Lung (tissue), 12 donors: Measurements from ENCODE around the gene IGF2. TPM values are rescaled to one million over a fixed set of nuclear protein-coding genes. Genes with fewer than 3 reads are reported as not detected.

ENCODE experiments used
- ATAC-seq: fragments of 200-7000 bp; cut with Tn5 transposase; one replicate; pipeline ENCODE4 v1.9.1; 2020; ENCODE audit warnings: moderate number of reproducible peaks; ENCODE audit not compliant: insufficient read depth, low FRiP score
- DNase-seq, 3 donors: peaks; one replicate each; pipeline ENCODE4 v3.0.0-alpha.2; 2013 to 2017
- H3K27ac ChIP-seq, 2 donors: one replicate each; pipeline ENCODE4 v1.5.1; 2013; ENCODE audit warnings: mild to moderate bottlenecking in 2 of 2, moderate library complexity in 2 of 2, control low read depth in 1 of 2, inconsistent platforms in 1 of 2, low read depth in 1 of 2, low read length in 1 of 2
- H3K27me3 ChIP-seq, 3 donors: one replicate each; pipeline ENCODE4 v1.5.1; 2013; ENCODE audit warnings: low read length in 2 of 3; ENCODE audit not compliant: control insufficient read depth in 3 of 3, insufficient read depth in 3 of 3
- H3K36me3 ChIP-seq, 4 donors: one replicate each; pipeline ENCODE4 v1.5.1; 2013; ENCODE audit warnings: low read length in 4 of 4, mild to moderate bottlenecking in 1 of 4, moderate library complexity in 1 of 4; ENCODE audit not compliant: control insufficient read depth in 4 of 4, insufficient read depth in 4 of 4
- H3K4me1 ChIP-seq, 5 donors: one replicate each; pipeline ENCODE4 v1.5.1; 2013; ENCODE audit warnings: low read length in 5 of 5, mild to moderate bottlenecking in 2 of 5, moderate library complexity in 1 of 5; ENCODE audit not compliant: control insufficient read depth in 5 of 5, insufficient read depth in 5 of 5
- H3K4me3 ChIP-seq: one replicate; pipeline ENCODE4 v1.5.1; 2013; ENCODE audit warnings: mild to moderate bottlenecking, control low read depth, moderate library complexity
- H3K9ac ChIP-seq, 2 donors: one replicate each; pipeline ENCODE4 v1.5.1; 2013; ENCODE audit warnings: low read length in 2 of 2, control low read depth in 1 of 2; ENCODE audit not compliant: insufficient read depth in 1 of 2
- H3K9me3 ChIP-seq, 4 donors: one replicate each; pipeline ENCODE4 v1.5.1; 2013; ENCODE audit warnings: low read length in 3 of 4, mild to moderate bottlenecking in 1 of 4, moderate library complexity in 1 of 4; ENCODE audit not compliant: control insufficient read depth in 4 of 4, insufficient read depth in 3 of 4
- CTCF ChIP-seq: IDR thresholded peaks from 2 replicates; pipeline ENCODE4 v1.5.1; 2012; ENCODE audit warnings: mild to moderate bottlenecking; ENCODE audit errors: control extremely low read depth, extremely low read depth
- WGBS, 2 donors: extraction: QIAGEN DNeasy Blood & Tissue Kit; methylation state at CpG; one replicate each; pipeline ENCODE4 v1.1.7; 2013; 5-methylcytosine and 5-hydroxymethylcytosine counted together
- polyA plus RNA-seq, 2 donors: library from polyadenylated mRNA; stranded (reverse); fragments of 200-250 nt; gene quantifications; one replicate each; pipeline ENCODE4 v1.2.1, GENCODE V29; 2013
- total RNA-seq, 2 donors: library from RNA; depleted of rRNA in 1 of 2; stranded (reverse); fragments of >200 nt in 1 of 2; gene quantifications; one replicate each; pipeline ENCODE4 v1.2.1, GENCODE V29; 2014 to 2021
- donor health status: control.
- donor health status: control.
- donor health status: Bipolar disorder and iron deficiency.
- donor health status: healthy.
- donor health status: DM: yes; HTN: yes; CAD: no.

Gene IGF2
- total and polyA plus RNA-seq, 4 donors = 2.9 to 87.7 (median 15.6) TPM

- 85 to 86% methylated on average over 14 of the region's 14 CpGs for WGBS, 2 donors
- Histone ChIP-seq H3K36me3 (no peaks in the 10 kb centered on the region), H3K9me3 (peaks cover 0 to 6% (median 2%) of the 10 kb centered on the region in 4 donors), H3K4me1 (no peaks in the 10 kb centered on the region), H3K9ac (no peak overlapping the region), H3K27ac (no peak overlapping the region), H3K27me3 (no peaks in the 10 kb centered on the region), H3K4me3 (no peak overlapping the region)
- ATAC-seq (no peak), DNase-seq (no peak)
- no peak for TF ChIP-seq CTCF
These were observed 50.9 kb downstream of the IGF2 start for GRCh38 chr11:2088284-2088683.

GRCh38 chr11:2086239-2087040, 52.7 kb downstream of the IGF2 start:
- Histone ChIP-seq H3K9ac (no peak overlapping the region), H3K36me3 (no peaks in the 10 kb centered on the region), H3K4me3 (no peak overlapping the region), H3K27ac (no peak overlapping the region), H3K4me1 (no peaks in the 10 kb centered on the region), H3K27me3 (no peaks in the 10 kb centered on the region), H3K9me3 (peaks cover 0 to 6% (median 2%) of the 10 kb centered on the region in 4 donors)
- WGBS, 2 donors = 83 to 90% methylated on average over 26 of the region's 26 CpGs
- no peak for ATAC-seq
- no peak for TF ChIP-seq CTCF
- DNase-seq = no peak

GRCh38 chr11:2085251-2086066, 53.7 kb downstream of the IGF2 start:
- Histone ChIP-seq H3K27ac (no peak overlapping the region), H3K9me3 (peaks cover 0 to 6% (median 2%) of the 10 kb centered on the region in 4 donors), H3K27me3 (no peaks in the 10 kb centered on the region), H3K4me3 (no peak overlapping the region), H3K36me3 (no peaks in the 10 kb centered on the region), H3K4me1 (no peaks in the 10 kb centered on the region), H3K9ac (no peak overlapping the region)
- DNase-seq (no peak), ATAC-seq (no peak)
- no peak for TF ChIP-seq CTCF
- 89 to 94% methylated on average over 24 of the region's 24 CpGs for WGBS, 2 donors
